Stimulated activated effector memory CD8-positive, alpha-beta T cell treated with anti-CD3 and anti-CD28 coated beads, Interleukin-12 subunit alpha, Interleukin-12 subunit beta, amount 100 ng/mL, for 72 hours (primary cell): ENCODE measurements around the gene PARD3B.

Source experiments
- ATAC-seq: fragments of 150-1000 bp; cut with Tn5 transposase; 2 replicates; pipeline ENCODE4 v1.10.0; 2021
- DNase-seq, 2 donors: peaks; one replicate each; pipeline ENCODE4 v3.0.0; 2021 to 2022; ENCODE audit warnings: low spot score in 2 of 2
- H3K27ac Mint-ChIP-seq: one replicate; pipeline ENCODE4 v1.8.0; 2022; ENCODE audit warnings: mild to moderate bottlenecking, mixed read lengths
- H3K36me3 Mint-ChIP-seq: one replicate; pipeline ENCODE4 v1.8.0; 2022; ENCODE audit warnings: mild to moderate bottlenecking, mixed read lengths
- H3K4me1 Mint-ChIP-seq: one replicate; pipeline ENCODE4 v1.8.0; 2022; ENCODE audit warnings: mixed read lengths
- H3K4me3 Mint-ChIP-seq: one replicate; pipeline ENCODE4 v1.8.0; 2022; ENCODE audit warnings: mild to moderate bottlenecking, mixed read lengths
- H3K9me3 Mint-ChIP-seq: one replicate; pipeline ENCODE4 v1.8.0; 2022; ENCODE audit warnings: mixed read lengths

Gene PARD3B

DNA sequence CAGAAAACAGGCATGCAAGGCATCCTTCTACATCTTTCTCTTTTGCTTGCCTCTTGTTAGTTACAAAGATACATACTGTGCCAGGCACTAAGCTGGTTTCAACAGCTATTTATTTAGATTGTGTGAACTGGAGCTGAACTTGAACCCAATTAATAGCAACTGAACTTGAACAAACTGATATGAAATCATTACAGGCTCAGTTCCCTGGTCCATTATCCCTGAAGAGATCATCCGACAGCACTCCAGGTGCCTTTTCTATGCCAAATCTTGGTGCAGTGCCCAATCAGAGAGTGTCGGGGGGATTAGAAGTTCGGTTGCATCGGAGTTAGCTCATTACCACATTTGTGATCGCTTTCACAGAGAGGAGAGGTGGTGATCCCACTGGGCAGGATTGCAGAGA, 477.6 kb downstream of the PARD3B start:
- no peak overlapping the region for H3K4me3 Mint-ChIP-seq
- ATAC-seq = no peak
- no peak overlapping the region for H3K27ac Mint-ChIP-seq
- no peaks in the 10 kb centered on the region for H3K9me3 Mint-ChIP-seq
- no peaks in the 10 kb centered on the region for H3K36me3 Mint-ChIP-seq
- H3K4me1 Mint-ChIP-seq = no peaks in the 10 kb centered on the region
- no peak for DNase-seq

DNA sequence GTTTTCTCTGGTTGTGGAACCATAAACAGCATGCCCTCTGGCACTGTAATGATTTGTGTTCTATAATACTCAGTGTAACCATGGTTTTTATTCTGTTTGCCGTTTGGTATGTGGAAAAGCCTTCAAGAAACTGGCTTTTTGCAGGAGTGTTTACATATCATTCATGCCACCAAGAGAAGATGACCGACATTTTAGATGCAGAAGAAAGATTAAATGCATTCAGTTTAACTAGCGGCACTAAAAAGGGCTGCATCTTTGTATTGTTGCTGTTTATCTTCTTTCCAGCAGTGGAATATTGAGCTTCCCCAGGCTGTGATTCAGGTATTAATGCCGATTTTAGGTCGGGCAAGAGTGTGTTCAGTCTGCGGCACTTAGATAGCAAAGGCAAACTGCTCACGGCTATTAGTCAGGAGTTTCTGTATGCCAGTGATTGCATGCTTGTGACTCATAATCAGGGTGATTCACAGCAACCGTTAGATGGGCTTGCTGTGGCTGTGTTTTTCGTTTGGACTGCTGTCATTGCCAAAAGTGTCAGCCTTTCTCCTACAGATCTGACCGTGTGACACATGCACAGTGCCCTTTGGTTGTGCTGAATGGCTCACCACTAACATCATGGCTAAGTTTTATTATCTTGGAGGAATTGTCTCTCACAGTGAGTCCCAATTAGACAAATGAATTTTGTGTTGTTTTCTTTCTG, 479.7 kb downstream of the PARD3B start:
- Mint-ChIP-seq H3K27ac (no peak overlapping the region), H3K4me1 (no peaks in the 10 kb centered on the region), H3K4me3 (no peak overlapping the region), H3K36me3 (no peaks in the 10 kb centered on the region), H3K9me3 (no peaks in the 10 kb centered on the region)
- ATAC-seq (peak; percentile 98), DNase-seq (no peak)

DNA sequence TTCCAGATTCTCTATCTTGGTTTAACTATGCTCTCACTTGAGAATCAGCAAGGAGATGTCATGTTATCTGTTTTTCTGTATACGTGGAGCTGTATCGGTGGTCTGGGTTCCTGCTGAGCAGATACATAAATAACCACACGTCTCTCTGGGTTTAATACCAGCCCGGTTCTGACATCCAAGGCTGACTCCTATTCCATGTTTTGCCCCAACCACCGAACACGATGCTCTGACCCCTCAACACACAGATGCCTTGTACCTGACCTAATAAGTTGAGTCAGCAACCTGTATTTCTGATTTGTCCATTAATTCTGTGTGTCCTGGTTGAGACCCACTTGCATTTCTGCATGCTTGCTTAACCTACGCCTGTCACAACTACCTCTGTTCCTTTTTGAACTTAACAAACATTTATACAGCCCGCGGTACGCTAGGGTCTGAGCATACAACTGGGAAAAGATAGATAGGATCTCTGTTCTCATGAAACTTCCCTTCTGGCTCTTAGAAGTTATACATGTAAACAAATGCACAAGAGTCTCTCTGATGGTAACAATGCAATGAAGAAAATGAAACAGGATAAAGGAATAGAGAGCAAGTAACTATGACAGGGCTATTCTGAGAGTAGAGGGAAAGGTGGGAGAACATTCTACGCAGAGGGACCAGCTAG, 480.4 kb downstream of the PARD3B start:
- ATAC-seq (no peak), DNase-seq (no peak)
- Mint-ChIP-seq H3K36me3 (no peaks in the 10 kb centered on the region), H3K9me3 (no peaks in the 10 kb centered on the region), H3K27ac (no peak overlapping the region), H3K4me1 (no peaks in the 10 kb centered on the region), H3K4me3 (no peak overlapping the region)

DNA sequence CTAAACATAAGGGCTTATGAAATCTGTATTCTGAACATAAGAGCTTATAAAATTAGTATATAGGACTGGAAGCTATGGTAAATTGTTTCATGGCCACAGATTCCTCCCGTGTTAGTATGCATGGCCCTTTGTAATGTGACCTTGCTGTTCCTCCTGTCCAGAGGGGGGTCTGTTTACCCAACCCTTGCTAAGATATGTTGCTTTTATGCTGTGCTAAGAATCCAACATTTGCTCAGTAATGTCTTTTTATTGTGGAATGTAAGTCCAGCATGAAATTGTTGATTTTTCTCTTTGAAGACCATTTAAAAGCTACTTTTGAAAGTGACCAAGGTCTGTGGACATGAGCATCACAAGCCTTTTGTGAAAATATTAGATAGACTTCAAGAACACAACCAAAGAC, 485.4 kb downstream of the PARD3B start:
- H3K4me1 Mint-ChIP-seq = no peaks in the 10 kb centered on the region
- DNase-seq (no peak), ATAC-seq (no peak)
- no peaks in the 10 kb centered on the region for H3K9me3 Mint-ChIP-seq
- H3K4me3 Mint-ChIP-seq = no peak overlapping the region
- no peaks in the 10 kb centered on the region for H3K36me3 Mint-ChIP-seq
- no peak overlapping the region for H3K27ac Mint-ChIP-seq

DNA sequence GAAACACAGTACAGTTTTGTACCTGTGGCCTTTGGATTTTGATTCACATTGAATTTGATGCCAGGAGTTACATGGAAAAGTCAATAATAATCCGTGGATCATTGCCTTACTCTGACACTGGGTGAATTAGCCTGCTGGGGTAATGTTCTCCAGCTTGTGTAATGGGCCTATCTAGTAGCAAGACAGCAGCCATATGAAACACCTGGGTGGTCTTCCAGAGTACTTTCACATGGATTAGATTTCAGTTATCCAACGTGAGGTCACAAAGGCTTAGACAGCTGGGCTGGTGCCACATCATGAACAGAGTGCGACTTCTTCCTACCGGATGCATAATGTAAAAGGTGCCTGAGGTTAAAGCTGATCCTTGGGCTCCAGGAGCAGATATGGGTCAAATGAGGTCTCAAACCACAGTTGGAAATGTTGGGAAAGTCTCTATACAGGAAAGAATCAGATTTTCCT, 486.8 kb downstream of the PARD3B start:
- no peak for ATAC-seq
- Mint-ChIP-seq H3K4me1 (no peaks in the 10 kb centered on the region), H3K9me3 (no peaks in the 10 kb centered on the region), H3K36me3 (no peaks in the 10 kb centered on the region), H3K4me3 (no peak overlapping the region), H3K27ac (no peak overlapping the region)
- no peak for DNase-seq

DNA sequence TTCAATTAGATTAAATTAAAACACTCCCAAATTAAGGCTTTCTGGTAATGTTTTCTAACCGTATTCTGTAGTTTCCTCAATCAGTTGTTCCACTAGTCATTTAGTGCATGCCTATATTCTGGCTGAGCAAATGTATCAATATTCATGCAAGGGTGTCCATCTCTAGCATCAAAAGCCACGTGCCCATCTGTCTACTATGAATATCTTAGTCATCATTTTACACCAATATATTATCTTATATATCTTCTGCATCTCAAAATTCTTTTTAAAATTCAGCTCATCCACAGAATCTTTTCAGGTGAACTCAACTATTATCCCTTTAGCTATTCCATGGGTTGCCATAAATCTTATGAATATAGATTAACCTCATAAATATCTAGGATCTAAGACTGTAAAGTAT, 488.2 kb downstream of the PARD3B start:
- DNase-seq (no peak), ATAC-seq (no peak)
- no peaks in the 10 kb centered on the region for H3K36me3 Mint-ChIP-seq
- H3K4me1 Mint-ChIP-seq = no peaks in the 10 kb centered on the region
- no peak overlapping the region for H3K27ac Mint-ChIP-seq
- no peaks in the 10 kb centered on the region for H3K9me3 Mint-ChIP-seq
- H3K4me3 Mint-ChIP-seq = no peak overlapping the region

DNA sequence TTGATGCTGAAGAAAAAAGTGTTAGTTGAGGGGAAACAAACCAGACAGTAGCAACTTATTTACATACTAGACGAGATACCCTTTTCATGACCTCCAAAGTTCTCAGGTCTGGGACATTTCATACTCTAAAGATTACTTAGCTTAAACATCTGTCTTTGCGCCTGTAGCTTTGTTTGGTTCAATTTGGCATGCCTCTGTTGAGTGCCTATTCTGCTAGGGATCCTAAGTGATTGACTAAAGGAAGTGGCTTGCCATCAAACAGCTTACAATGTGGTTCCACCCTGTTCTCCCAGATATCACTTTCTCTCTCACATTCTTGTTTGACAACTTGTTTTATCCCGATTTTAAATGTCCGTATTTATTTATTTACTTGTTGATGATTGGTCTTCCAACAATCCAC, 488.8 kb downstream of the PARD3B start:
- no peak for DNase-seq
- Mint-ChIP-seq H3K4me1 (no peaks in the 10 kb centered on the region), H3K9me3 (no peaks in the 10 kb centered on the region), H3K4me3 (no peak overlapping the region), H3K36me3 (no peaks in the 10 kb centered on the region), H3K27ac (no peak overlapping the region)
- ATAC-seq = no peak

DNA sequence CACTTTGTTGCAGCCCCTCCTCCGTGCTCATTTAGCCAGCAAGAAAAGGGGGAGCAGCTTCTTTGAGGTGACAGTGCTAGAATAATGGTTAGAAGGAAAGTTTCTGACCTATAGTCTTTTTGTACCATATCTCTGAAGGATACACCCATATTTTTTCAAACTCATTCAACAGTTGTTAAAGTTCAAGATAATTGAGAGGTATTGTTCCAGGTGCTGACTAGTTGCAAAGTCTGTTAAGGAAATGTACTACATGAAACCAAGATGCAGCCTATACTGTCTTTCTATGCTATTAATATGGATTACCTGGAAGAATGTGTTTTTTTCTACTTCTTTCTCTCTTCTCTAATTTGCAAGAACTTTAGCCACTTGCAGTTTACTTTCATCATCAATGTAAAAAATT, 495.0 kb downstream of the PARD3B start:
- Mint-ChIP-seq H3K4me3 (no peak overlapping the region), H3K9me3 (peaks cover 4% of the 10 kb centered on the region), H3K4me1 (no peaks in the 10 kb centered on the region), H3K36me3 (no peaks in the 10 kb centered on the region), H3K27ac (no peak overlapping the region)
- no peak for ATAC-seq
- no peak for DNase-seq

DNA sequence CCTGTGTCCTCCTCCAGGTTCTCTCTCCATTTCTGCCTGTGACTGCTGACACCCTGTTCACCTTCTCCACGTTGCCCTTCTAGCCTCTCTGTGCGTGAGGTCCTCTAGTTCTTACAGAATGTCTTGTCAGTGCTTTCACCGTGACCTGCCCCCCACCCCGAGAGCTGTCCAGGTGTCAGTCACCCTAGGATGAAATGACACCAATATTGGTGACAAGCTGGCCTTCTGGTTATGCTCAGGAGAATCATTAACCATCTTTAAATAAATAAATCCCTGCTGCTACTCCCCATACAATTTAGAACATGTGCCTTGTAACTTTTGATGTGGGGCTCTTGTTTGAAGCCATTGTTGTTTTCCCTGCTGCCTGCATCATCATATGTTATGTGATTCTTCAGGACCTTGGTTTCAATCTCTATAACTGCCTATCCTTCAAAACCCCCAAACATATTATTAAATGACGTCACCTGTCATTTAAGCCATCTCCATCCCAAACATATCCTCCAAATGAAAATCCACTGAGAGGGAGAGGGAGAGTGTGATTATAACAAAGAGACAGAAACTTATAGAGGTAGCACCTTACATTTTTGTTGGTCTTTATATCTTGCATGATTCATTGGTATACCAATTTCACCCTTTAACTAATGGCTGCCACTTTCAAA, 496.3 kb downstream of the PARD3B start:
- H3K4me3 Mint-ChIP-seq = no peak overlapping the region
- no peak for ATAC-seq
- no peak overlapping the region for H3K27ac Mint-ChIP-seq
- no peaks in the 10 kb centered on the region for H3K4me1 Mint-ChIP-seq
- DNase-seq = no peak
- peaks cover 4% of the 10 kb centered on the region for H3K9me3 Mint-ChIP-seq
- H3K36me3 Mint-ChIP-seq = no peaks in the 10 kb centered on the region

DNA sequence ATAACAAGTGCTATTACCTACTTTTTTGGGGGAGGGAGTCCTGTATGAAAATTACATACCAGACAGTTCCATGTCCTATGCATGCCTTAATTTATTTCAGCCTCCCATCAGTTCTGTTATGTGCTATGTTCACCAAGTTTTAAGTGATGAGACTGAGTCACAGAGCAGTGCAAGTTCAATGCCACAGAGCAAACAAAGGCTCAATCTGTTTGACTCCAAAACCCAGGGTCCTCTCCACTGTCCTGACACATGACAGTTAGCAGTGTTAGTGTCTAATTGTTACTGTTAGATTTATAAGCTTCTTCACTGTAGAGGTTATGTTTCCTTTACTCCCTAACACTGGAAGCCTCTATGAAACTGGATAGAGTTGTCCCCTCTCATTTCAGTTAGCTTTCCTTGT, 498.0 kb downstream of the PARD3B start:
- ATAC-seq = no peak
- no peaks in the 10 kb centered on the region for H3K36me3 Mint-ChIP-seq

DNA sequence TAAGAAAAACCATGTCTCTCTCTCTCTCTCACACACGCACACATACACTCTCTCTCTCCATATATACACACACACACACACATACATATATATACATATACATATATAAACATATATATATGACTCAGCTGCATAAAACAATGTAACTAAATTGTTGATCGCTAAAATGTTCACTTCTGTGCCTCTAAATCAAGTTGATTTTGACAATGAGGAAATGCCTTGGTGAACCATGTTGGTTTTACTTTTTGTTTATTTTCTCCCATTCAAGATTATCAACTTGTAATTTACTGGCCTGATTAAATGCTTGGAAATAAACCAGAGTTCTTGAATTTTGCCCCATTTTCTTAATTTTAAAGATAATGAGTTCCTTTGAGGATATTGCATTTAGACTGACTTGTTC, 500.4 kb downstream of the PARD3B start:
- no peak overlapping the region for H3K27ac Mint-ChIP-seq

More for the DNA sequence above, 498.0 kb downstream of the PARD3B start:
- H3K4me1 Mint-ChIP-seq = no peaks in the 10 kb centered on the region
- no peak for DNase-seq
- H3K27ac Mint-ChIP-seq = no peak overlapping the region
- H3K4me3 Mint-ChIP-seq = no peak overlapping the region
- peaks cover 4% of the 10 kb centered on the region for H3K9me3 Mint-ChIP-seq

DNA sequence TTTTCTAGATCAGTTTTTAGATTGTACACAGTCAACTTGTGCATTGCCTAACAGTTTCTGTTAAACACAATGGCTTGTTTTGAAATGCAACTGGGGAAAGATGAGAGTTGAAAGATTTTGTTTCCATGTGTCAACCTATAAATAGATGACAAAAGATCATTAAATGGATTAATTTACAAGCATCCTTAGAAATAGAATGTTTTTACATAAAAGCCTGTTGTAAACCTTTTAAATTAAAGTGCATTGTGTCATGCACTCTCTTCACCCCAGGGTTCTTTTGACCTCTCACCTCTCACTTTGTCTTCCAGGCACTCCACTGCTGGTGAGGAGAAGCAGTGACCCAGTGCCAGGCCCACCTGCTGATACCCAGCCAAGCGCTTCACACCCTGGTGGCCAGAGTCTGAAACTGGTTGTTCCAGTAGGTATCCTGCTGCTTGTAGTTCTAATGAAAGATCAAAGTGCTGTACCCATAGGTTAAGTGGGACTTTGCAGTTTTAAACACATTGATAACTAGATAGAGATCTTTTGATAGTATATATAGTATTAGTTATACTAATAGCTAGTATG, 502.1 kb downstream of the PARD3B start:
- no peak for DNase-seq
- Mint-ChIP-seq H3K36me3 (no peaks in the 10 kb centered on the region), H3K4me1 (no peaks in the 10 kb centered on the region), H3K27ac (no peak overlapping the region), H3K9me3 (peaks cover 9% of the 10 kb centered on the region), H3K4me3 (no peak overlapping the region)
- ATAC-seq = no peak

More for the DNA sequence above, 500.4 kb downstream of the PARD3B start:
- ATAC-seq (no peak), DNase-seq (no peak)
- Mint-ChIP-seq H3K36me3 (no peaks in the 10 kb centered on the region), H3K4me1 (no peaks in the 10 kb centered on the region), H3K9me3 (peaks cover 9% of the 10 kb centered on the region), H3K4me3 (no peak overlapping the region)

DNA sequence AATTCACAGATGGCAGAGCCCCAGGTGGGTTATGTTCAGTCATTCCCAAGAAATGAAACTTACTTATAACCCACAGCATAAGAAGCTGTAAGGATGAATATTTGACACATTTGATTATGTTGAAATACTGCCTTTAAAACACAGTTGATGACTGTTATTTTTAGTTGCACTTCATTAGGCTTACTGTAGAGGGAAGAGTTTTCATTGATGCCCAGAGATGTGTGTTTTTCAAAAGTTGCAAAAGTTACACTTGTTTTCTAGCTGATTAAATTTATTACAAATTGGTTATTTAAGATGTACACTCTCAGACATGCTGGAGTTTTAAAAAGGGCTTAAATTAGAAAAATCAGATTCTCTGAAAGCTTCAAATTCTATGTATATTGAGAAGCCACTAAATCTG, 506.1 kb downstream of the PARD3B start:
- Mint-ChIP-seq H3K4me1 (no peaks in the 10 kb centered on the region), H3K9me3 (peaks cover 5% of the 10 kb centered on the region), H3K4me3 (no peak overlapping the region), H3K36me3 (no peaks in the 10 kb centered on the region), H3K27ac (no peak overlapping the region)
- ATAC-seq = no peak
- no peak for DNase-seq

DNA sequence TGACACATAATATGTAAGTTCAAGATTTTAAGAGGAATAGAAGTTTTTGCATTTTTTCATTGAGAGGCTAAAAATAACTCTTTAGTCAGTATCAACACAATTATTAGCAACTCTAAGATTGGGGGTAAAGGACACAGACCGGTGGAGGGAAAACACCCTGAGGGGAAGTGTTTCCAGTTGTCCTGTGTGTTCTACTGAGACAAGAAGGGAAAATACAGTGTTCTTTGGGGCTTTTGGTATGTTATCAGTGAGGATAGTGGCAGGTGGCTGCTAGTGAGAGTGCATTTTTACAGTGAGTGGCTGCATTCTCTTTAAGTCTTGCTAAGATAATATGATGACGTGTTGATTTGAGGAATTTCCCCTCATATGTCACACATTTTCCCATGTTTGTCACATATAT, 507.5 kb downstream of the PARD3B start:
- ATAC-seq (no peak), DNase-seq (no peak)
- H3K9me3 Mint-ChIP-seq = peaks cover 5% of the 10 kb centered on the region
- no peaks in the 10 kb centered on the region for H3K4me1 Mint-ChIP-seq
- H3K36me3 Mint-ChIP-seq = no peaks in the 10 kb centered on the region
- no peak overlapping the region for H3K4me3 Mint-ChIP-seq
- H3K27ac Mint-ChIP-seq = no peak overlapping the region

DNA sequence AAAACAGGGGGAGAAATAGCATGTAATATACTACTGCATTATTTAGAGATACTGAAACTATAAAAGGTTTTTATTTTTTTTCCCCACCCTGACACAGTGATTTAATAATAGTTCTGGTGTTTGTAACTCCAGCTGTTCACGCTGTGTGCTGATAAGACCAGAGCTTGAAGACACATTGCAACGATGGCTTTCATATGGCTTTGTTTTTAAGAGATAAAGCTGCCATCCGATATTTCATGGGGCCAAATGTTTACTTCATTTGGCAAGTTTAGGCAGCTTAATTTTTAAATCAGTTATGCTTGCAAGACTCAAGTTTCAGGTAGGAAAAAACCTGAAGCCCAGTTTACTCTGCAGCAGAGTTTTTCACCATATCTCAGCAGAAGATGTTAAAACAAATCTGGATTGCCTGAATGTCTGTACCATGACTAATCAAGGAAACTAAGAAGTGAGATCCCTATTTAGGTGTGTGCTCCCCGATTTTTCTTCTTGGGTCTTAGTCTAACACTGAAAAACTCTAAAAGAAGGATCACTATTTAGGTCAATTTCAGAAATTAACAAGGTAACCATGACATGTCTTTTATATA, 508.6 kb downstream of the PARD3B start:
- H3K27ac Mint-ChIP-seq = no peak overlapping the region
- no peak overlapping the region for H3K4me3 Mint-ChIP-seq
- no peaks in the 10 kb centered on the region for H3K36me3 Mint-ChIP-seq
- no peaks in the 10 kb centered on the region for H3K4me1 Mint-ChIP-seq
- DNase-seq (no peak), ATAC-seq (no peak)
- peaks cover 3% of the 10 kb centered on the region for H3K9me3 Mint-ChIP-seq
